Measurements from ENCODE around the gene CES4A.

Gene CES4A

DNA sequence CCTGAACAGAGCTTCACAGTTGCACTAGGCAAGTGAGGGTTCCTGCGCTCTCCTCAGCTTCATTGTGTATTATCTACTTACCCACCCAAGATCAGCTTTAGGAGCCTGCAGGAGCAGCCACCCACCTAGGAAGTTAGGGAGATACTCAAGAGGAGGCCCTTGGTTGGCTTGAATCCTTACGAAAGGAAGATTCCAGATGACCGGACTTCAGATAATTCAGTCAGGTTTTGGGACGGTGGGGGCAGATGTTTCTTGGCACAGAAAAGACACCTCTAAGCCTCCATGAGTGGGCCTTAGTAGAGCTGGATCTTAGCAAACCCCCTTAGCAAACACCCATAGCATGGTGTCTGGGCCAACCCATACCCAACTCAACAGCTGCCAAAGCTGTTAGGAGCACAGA lies 38.2 kb downstream of the CES4A start:
- ATAC-seq (ENCODE audit: low read depth): no peak
- no peaks in the 10 kb centered on the region for H3K9me3 ChIP-seq (ENCODE audit: severe bottlenecking)

GRCh38 chr16:67027046-67027445 lies 38.7 kb downstream of the CES4A start:
- Histone ChIP-seq H3K27me3 (ENCODE audit: insufficient read depth, poor library complexity, severe bottlenecking) (no peaks in the 10 kb centered on the region), H3K36me3 (ENCODE audit: low read depth) (peaks cover 11% of the 10 kb centered on the region), H3K9me3 (ENCODE audit: severe bottlenecking) (no peaks in the 10 kb centered on the region), H3K4me1 (ENCODE audit: insufficient read depth, poor library complexity, severe bottlenecking) (no peaks in the 10 kb centered on the region), H3K27ac (ENCODE audit: poor library complexity, severe bottlenecking) (no peak overlapping the region), H3K4me3 (ENCODE audit: severe bottlenecking) (no peak overlapping the region)
- TF ChIP-seq, protein P1, sequence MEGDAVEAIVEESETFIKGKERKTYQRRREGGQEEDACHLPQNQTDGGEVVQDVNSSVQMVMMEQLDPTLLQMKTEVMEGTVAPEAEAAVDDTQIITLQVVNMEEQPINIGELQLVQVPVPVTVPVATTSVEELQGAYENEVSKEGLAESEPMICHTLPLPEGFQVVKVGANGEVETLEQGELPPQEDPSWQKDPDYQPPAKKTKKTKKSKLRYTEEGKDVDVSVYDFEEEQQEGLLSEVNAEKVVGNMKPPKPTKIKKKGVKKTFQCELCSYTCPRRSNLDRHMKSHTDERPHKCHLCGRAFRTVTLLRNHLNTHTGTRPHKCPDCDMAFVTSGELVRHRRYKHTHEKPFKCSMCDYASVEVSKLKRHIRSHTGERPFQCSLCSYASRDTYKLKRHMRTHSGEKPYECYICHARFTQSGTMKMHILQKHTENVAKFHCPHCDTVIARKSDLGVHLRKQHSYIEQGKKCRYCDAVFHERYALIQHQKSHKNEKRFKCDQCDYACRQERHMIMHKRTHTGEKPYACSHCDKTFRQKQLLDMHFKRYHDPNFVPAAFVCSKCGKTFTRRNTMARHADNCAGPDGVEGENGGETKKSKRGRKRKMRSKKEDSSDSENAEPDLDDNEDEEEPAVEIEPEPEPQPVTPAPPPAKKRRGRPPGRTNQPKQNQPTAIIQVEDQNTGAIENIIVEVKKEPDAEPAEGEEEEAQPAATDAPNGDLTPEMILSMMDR (IDR thresholded peaks at IDR 0.05; ENCODE audit: poor library complexity, severe bottlenecking): no peak
- ATAC-seq (ENCODE audit: low read depth) (no peak), DNase-seq (ENCODE audit: low spot score) (no peak)

More for the DNA sequence above, 38.2 kb downstream of the CES4A start:
- TF ChIP-seq, protein P1 (IDR thresholded peaks at IDR 0.05; ENCODE audit: poor library complexity, severe bottlenecking): no peak
- H3K4me1 ChIP-seq (ENCODE audit: insufficient read depth, poor library complexity, severe bottlenecking): no peaks in the 10 kb centered on the region
- H3K27me3 ChIP-seq (ENCODE audit: insufficient read depth, poor library complexity, severe bottlenecking): no peaks in the 10 kb centered on the region
- no peak for DNase-seq (ENCODE audit: low spot score)
- peaks cover 9% of the 10 kb centered on the region for H3K36me3 ChIP-seq (ENCODE audit: low read depth)
- H3K27ac ChIP-seq (ENCODE audit: poor library complexity, severe bottlenecking): no peak overlapping the region
- no peak overlapping the region for H3K4me3 ChIP-seq (ENCODE audit: severe bottlenecking)

DNA sequence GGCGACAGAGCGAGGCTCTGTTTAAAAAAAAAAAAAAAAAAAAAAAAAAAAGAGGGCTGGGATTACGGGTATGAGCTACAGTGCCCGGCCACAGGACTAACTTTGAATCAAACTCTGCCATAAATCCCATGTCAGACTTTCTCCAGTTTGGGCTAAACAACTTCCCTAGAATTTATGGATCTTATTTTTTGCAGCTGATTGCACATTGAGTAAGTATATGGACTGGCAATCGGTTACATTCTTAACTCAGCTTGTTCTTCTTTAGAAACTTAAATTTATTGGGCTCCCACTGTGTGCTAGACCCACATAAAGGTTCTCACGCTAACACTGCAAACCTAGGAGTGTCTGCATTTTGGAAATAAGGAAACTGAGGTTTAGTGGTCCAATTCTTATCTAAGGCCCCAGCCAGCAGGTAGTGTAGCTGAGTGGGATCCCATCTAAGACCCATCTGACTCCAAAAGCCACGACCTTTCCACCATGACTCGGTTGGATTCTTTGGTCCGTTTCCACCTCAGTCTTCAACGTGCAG lies 39.8 kb downstream of the CES4A start:
- ATAC-seq (ENCODE audit: low read depth): peak; percentile 8; the same call in 1 of the 3 replicates
- no peaks in the 10 kb centered on the region for H3K4me1 ChIP-seq (ENCODE audit: insufficient read depth, poor library complexity, severe bottlenecking)
- H3K4me3 ChIP-seq (ENCODE audit: severe bottlenecking): peak overlapping the region; percentile 76

GRCh38 chr16:67028696-67029253 lies 40.4 kb downstream of the CES4A start, which contains the start of gene CBFB:
Gene CBFB, plus strand, starts transcription at chr16:67029149. Its CDS starts 259 bp downstream, at chr16:67029408.
- Histone ChIP-seq H3K27ac (ENCODE audit: poor library complexity, severe bottlenecking) (peak within 1 kb of the TSS; percentile 83), H3K4me3 (ENCODE audit: severe bottlenecking) (peak within 1 kb of the TSS; percentile 76), H3K9me3 (ENCODE audit: severe bottlenecking) (no peaks in the 10 kb centered on the region), H3K4me1 (ENCODE audit: insufficient read depth, poor library complexity, severe bottlenecking) (no peaks in the 10 kb centered on the region), H3K27me3 (ENCODE audit: insufficient read depth, poor library complexity, severe bottlenecking) (no peaks in the 10 kb centered on the region), H3K36me3 (ENCODE audit: low read depth) (peaks cover 20% of the 10 kb centered on the region)
- DNase-seq (ENCODE audit: low spot score): peak; percentile 92
- ATAC-seq (ENCODE audit: low read depth): peak; percentile 86
- TF ChIP-seq, protein P1 (IDR thresholded peaks at IDR 0.05; ENCODE audit: poor library complexity, severe bottlenecking): no peak

More for the DNA sequence above, 39.8 kb downstream of the CES4A start:
- Histone ChIP-seq H3K9me3 (ENCODE audit: severe bottlenecking) (no peaks in the 10 kb centered on the region), H3K27me3 (ENCODE audit: insufficient read depth, poor library complexity, severe bottlenecking) (no peaks in the 10 kb centered on the region), H3K36me3 (ENCODE audit: low read depth) (peaks cover 20% of the 10 kb centered on the region), H3K27ac (ENCODE audit: poor library complexity, severe bottlenecking) (peak overlapping the region; percentile 83)
- DNase-seq (ENCODE audit: low spot score): no peak
- TF ChIP-seq, protein P1 (IDR thresholded peaks at IDR 0.05; ENCODE audit: poor library complexity, severe bottlenecking): no peak

All from RWPE2 (cell line).